HEK293 (cell line): Measurements from ENCODE around the gene B4GALNT2.

Source experiments
- CTCF ChIA-PET: fragments of 350-600 bp; formaldehyde crosslinking; extraction: SDS; loops from one replicate; lab custom pipeline; 2021; ENCODE audit warnings: antibody characterized with exemption; lab: Yijun Ruan, JAX
- POLR2A ChIA-PET: fragments of 300-600 bp; formaldehyde crosslinking; extraction: SDS; loops from one replicate; lab custom pipeline; 2020; ENCODE audit warnings: antibody characterized with exemption, inconsistent platforms; lab: Yijun Ruan, JAX
- H3K27ac ChIP-seq: fragments of 200-500 bp; sonication (Bioruptor generic); 2 replicates; pipeline ENCODE4 v1.5.1; 2014; ENCODE audit warnings: low read depth, low read length, control low read depth, inconsistent platforms; ENCODE audit errors: extremely low read depth
- H3K36me3 ChIP-seq, 2 experiments: fragments of 200-500 bp in 1 of 2; sonication (Bioruptor generic) in 1 of 2; 1 replicate in 1 of 2; 2 replicates in 1 of 2; pipeline ENCODE4 v1.5.1; 2014 to 2017; ENCODE audit warnings: inconsistent platforms in 2 of 2, low read length in 2 of 2; ENCODE audit not compliant: control insufficient read depth in 2 of 2, insufficient read depth in 1 of 2
- H3K4me1 ChIP-seq: fragments of 200-500 bp; sonication (Bioruptor generic); 2 replicates; pipeline ENCODE4 v1.5.1; 2014; ENCODE audit warnings: mild to moderate bottlenecking, low read length, inconsistent platforms; ENCODE audit not compliant: control insufficient read depth, insufficient read depth
- H3K4me3 ChIP-seq: 2 replicates; pipeline ENCODE4 v1.5.1; 2011; ENCODE audit warnings: low read depth, mild to moderate bottlenecking, control low read depth, low read length, moderate library complexity
- H3K9me3 ChIP-seq: fragments of 200-500 bp; sonication (Bioruptor generic); 2 replicates; pipeline ENCODE4 v1.5.1; 2014; ENCODE audit warnings: low read depth, low read length, inconsistent platforms; ENCODE audit not compliant: control insufficient read depth, insufficient read depth
- GLI4 ChIP-seq: fragments of 450-650 bp; formaldehyde crosslinking; IDR thresholded peaks from 2 replicates; pipeline ENCODE4 v1.5.1; 2016; ENCODE audit warnings: missing biosample characterization, missing genetic modification characterization
- GLIS1 ChIP-seq: fragments of 450-650 bp; formaldehyde crosslinking; IDR thresholded peaks from 2 replicates; pipeline ENCODE4 v1.5.1; 2016; ENCODE audit warnings: missing biosample characterization, missing genetic modification characterization
- GLIS2 ChIP-seq: fragments of 450-650 bp; formaldehyde crosslinking; IDR thresholded peaks from 2 replicates; pipeline ENCODE4 v1.5.1; 2016; ENCODE audit warnings: missing biosample characterization, missing genetic modification characterization
- HOXD13 ChIP-seq: sonication (generic); formaldehyde crosslinking; IDR thresholded peaks from 2 replicates; pipeline ENCODE4 v1.8.0; 2022; ENCODE audit warnings: missing genetic modification reagents, borderline replicate concordance
- KLF1 ChIP-seq: fragments of 450-650 bp; formaldehyde crosslinking; IDR thresholded peaks from 2 replicates; pipeline ENCODE4 v1.5.1; 2016; ENCODE audit warnings: missing biosample characterization, missing genetic modification characterization
- OSR2 ChIP-seq: fragments of 450-650 bp; formaldehyde crosslinking; IDR thresholded peaks from 2 replicates; pipeline ENCODE4 v1.5.1; 2016; ENCODE audit warnings: missing biosample characterization, missing genetic modification characterization
- SCRT2 ChIP-seq: fragments of 450-650 bp; formaldehyde crosslinking; IDR thresholded peaks from 2 replicates; pipeline ENCODE4 v1.5.1; 2016; ENCODE audit warnings: missing biosample characterization, missing genetic modification characterization
- ZBTB11 ChIP-seq: fragments of 450-650 bp; formaldehyde crosslinking; conservative IDR thresholded peaks from 2 replicates; pipeline ENCODE4 v1.5.1; 2016; ENCODE audit warnings: low read depth, missing biosample characterization, missing genetic modification characterization
- ZBTB17 ChIP-seq: fragments of 450-650 bp; formaldehyde crosslinking; IDR thresholded peaks from 2 replicates; pipeline ENCODE4 v1.5.1; 2016; ENCODE audit warnings: missing biosample characterization, missing genetic modification characterization
- ZBTB44 ChIP-seq: fragments of 450-650 bp; IDR thresholded peaks from 2 replicates; pipeline ENCODE4 v1.5.1; 2018; ENCODE audit warnings: missing biosample characterization, mild to moderate bottlenecking, missing genetic modification characterization
- ZBTB49 ChIP-seq: fragments of 450-650 bp; formaldehyde crosslinking; IDR thresholded peaks from 2 replicates; pipeline ENCODE4 v1.5.1; 2016; ENCODE audit warnings: missing biosample characterization, missing genetic modification characterization, low read depth
- ZNF121 ChIP-seq: fragments of 450-650 bp; formaldehyde crosslinking; IDR thresholded peaks from 2 replicates; pipeline ENCODE4 v1.5.1; 2016; ENCODE audit warnings: missing biosample characterization, missing genetic modification characterization
- ZNF214 ChIP-seq: fragments of 450-650 bp; formaldehyde crosslinking; IDR thresholded peaks from 2 replicates; pipeline ENCODE4 v1.5.1; 2017; ENCODE audit warnings: missing biosample characterization, mild to moderate bottlenecking, missing genetic modification characterization, borderline replicate concordance
- ZNF302 ChIP-seq: fragments of 450-650 bp; formaldehyde crosslinking; IDR thresholded peaks from 2 replicates; pipeline ENCODE4 v1.5.1; 2016; ENCODE audit warnings: missing biosample characterization, missing genetic modification characterization, low read depth
- ZNF398 ChIP-seq: fragments of 450-650 bp; formaldehyde crosslinking; IDR thresholded peaks from 2 replicates; pipeline ENCODE4 v1.5.1; 2017; ENCODE audit warnings: missing biosample characterization, missing genetic modification characterization
- ZNF426 ChIP-seq: fragments of 450-650 bp; formaldehyde crosslinking; IDR thresholded peaks from 2 replicates; pipeline ENCODE4 v1.5.1; 2017; ENCODE audit warnings: missing biosample characterization, missing genetic modification characterization, mild to moderate bottlenecking, inconsistent platforms, moderate library complexity
- ZNF433 ChIP-seq: fragments of 450-650 bp; formaldehyde crosslinking; IDR thresholded peaks from 2 replicates; pipeline ENCODE4 v1.5.1; 2016; ENCODE audit warnings: missing biosample characterization, missing genetic modification characterization, low read depth
- ZNF48 ChIP-seq: fragments of 450-650 bp; formaldehyde crosslinking; IDR thresholded peaks from 2 replicates; pipeline ENCODE4 v1.5.1; 2016; ENCODE audit warnings: missing biosample characterization, missing genetic modification characterization
- ZNF571 ChIP-seq: fragments of 450-650 bp; formaldehyde crosslinking; IDR thresholded peaks from 2 replicates; pipeline ENCODE4 v1.5.0; 2017; ENCODE audit warnings: missing biosample characterization, missing genetic modification characterization
- ZNF624 ChIP-seq: fragments of 450-650 bp; formaldehyde crosslinking; IDR thresholded peaks from 2 replicates; pipeline ENCODE4 v1.5.1; 2017; ENCODE audit warnings: missing biosample characterization, missing genetic modification characterization
- ZNF670 ChIP-seq: fragments of 450-650 bp; formaldehyde crosslinking; IDR thresholded peaks from 2 replicates; pipeline ENCODE4 v1.5.1; 2016; ENCODE audit warnings: missing biosample characterization, missing genetic modification characterization, low read depth
- ZNF747 ChIP-seq: fragments of 450-650 bp; formaldehyde crosslinking; IDR thresholded peaks from 2 replicates; pipeline ENCODE4 v1.5.1; 2016; ENCODE audit warnings: missing biosample characterization, missing genetic modification characterization
- ZSCAN16 ChIP-seq: fragments of 450-650 bp; formaldehyde crosslinking; IDR thresholded peaks from 2 replicates; pipeline ENCODE4 v1.5.1; 2016; ENCODE audit warnings: missing biosample characterization, missing genetic modification characterization
- ZXDB ChIP-seq: fragments of 450-650 bp; formaldehyde crosslinking; IDR thresholded peaks from 2 replicates; pipeline ENCODE4 v1.5.1; 2016; ENCODE audit warnings: missing biosample characterization, missing genetic modification characterization

Gene B4GALNT2

GRCh38 chr17:49216482-49216881 is 83.9 kb downstream of the B4GALNT2 start:
- H3K9me3 ChIP-seq: no peaks in the 10 kb centered on the region
- TF ChIP-seq SCRT2 (tag by site-specific recombination) (no peak), ZBTB44 (tag by site-specific recombination) (no peak), ZNF571 (tag by site-specific recombination) (no peak), ZNF747 (tag by site-specific recombination) (no peak), ZNF670 (no peak), ZBTB11 (tag by site-specific recombination) (no peak), ZNF121 (no peak), ZNF48 (tag by site-specific recombination) (no peak), ZNF302 (tag by site-specific recombination) (no peak), GLIS1 (tag by site-specific recombination) (no peak), ZBTB17 (tag by site-specific recombination) (no peak), ZNF214 (tag by site-specific recombination) (no peak), OSR2 (tag by site-specific recombination) (no peak), ZNF433 (tag by site-specific recombination) (no peak), ZNF398 (tag by site-specific recombination) (no peak), ZNF426 (no peak)
- CTCF ChIA-PET: interaction anchor here (0.6 to 6.2 kb wide), 2 partner anchors 10 to 433 kb away, joined by 3 to 63 read pairs; no protein-coding TSS in a partner anchor
- no peaks in the 10 kb centered on the region for H3K36me3 ChIP-seq
- POLR2A ChIA-PET: no interaction called here
- no peak overlapping the region for H3K4me3 ChIP-seq
- H3K27ac ChIP-seq: no peak overlapping the region
- no peaks in the 10 kb centered on the region for H3K4me1 ChIP-seq

DNA sequence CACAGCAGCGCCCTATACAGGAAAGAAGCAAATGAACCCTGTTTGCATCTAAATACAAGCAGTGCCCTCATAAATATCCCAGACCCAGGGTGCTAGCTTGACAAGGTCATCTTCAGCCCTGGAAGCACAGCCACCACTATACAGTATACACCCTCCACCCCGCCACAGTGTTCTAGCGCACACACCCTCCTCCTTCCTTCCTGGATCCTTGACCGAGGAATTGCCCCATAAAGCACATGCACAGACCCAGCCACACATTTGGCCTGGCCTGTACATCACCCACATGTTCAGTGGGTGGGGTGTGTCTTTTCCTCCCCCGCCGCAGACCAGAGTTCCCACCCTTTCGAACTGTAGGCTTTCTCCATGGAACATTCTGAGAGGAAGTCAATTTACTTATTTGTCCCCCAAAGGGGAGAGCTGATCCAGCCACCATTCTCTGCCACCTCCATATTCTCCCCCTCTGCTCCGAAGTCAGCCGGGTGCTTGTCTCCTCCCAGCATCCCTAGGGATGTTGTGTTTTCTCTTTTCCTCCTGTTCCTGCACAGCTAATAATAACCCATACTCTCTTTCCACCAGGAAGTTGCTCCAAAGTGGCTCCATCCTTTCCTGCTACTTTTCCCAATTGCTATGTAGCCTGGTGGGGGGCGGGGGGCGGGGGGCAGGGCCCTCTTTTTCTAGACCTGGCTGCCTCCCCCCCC is 84.5 kb downstream of the B4GALNT2 start:
- POLR2A ChIA-PET: no interaction called here
- CTCF ChIA-PET: interaction anchor here (0.6 to 6.2 kb wide), 4 partner anchors 9 to 432 kb away, joined by 3 to 63 read pairs (median 5); no protein-coding TSS in a partner anchor
- H3K36me3 ChIP-seq: no peaks in the 10 kb centered on the region
- H3K4me3 ChIP-seq: no peak overlapping the region
- no peaks in the 10 kb centered on the region for H3K9me3 ChIP-seq
- H3K4me1 ChIP-seq: no peaks in the 10 kb centered on the region
- H3K27ac ChIP-seq: no peak overlapping the region
- TF ChIP-seq ZBTB49 (tag by site-specific recombination) (no peak), ZSCAN16 (tag by site-specific recombination) (no peak), GLIS2 (tag by site-specific recombination) (no peak), GLIS1 (tag by site-specific recombination) (no peak), GLI4 (no peak), HOXD13 (CRISPR knock-in tag) (no peak), ZNF624 (tag by site-specific recombination) (no peak), ZXDB (tag by site-specific recombination) (no peak), KLF1 (tag by site-specific recombination) (peak; percentile 80)
